ENCODE measurements around the gene NECTIN1.

The NECTIN1 gene

DNA sequence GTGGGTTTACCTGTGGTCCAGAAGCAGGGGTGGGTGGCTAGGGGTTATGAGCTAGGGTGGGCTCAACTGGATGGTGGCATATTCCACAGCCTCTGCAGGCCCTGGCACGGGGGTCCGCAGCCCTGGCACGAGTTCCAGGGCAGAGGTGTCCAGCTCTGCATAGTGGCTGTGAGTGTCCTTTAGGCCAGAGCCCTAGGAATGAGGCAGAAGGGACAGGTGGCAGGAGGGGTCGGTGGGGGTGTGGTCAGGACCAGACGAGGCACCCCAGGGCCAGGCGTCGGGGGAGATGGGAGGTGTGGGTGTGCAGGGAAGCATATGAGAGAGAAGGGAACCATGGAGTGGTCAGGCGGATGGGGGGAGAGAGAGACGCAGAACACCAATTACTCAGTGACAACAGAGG, 99.9 kb downstream of the NECTIN1 start:
- DNase-seq (ENCODE audit: low read depth), result no peak
- TF ChIP-seq, protein P1, sequence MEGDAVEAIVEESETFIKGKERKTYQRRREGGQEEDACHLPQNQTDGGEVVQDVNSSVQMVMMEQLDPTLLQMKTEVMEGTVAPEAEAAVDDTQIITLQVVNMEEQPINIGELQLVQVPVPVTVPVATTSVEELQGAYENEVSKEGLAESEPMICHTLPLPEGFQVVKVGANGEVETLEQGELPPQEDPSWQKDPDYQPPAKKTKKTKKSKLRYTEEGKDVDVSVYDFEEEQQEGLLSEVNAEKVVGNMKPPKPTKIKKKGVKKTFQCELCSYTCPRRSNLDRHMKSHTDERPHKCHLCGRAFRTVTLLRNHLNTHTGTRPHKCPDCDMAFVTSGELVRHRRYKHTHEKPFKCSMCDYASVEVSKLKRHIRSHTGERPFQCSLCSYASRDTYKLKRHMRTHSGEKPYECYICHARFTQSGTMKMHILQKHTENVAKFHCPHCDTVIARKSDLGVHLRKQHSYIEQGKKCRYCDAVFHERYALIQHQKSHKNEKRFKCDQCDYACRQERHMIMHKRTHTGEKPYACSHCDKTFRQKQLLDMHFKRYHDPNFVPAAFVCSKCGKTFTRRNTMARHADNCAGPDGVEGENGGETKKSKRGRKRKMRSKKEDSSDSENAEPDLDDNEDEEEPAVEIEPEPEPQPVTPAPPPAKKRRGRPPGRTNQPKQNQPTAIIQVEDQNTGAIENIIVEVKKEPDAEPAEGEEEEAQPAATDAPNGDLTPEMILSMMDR (IDR thresholded peaks at IDR 0.05; ENCODE audit: low read length, missing control alignments), result no peak
- no peak overlapping the region for H3K4me3 ChIP-seq (replicated peaks; ENCODE audit: low read depth, low read length)

- H3K4me3 ChIP-seq (replicated peaks; ENCODE audit: low read depth, low read length), result no peak overlapping the region
- TF ChIP-seq, protein P1 (IDR thresholded peaks at IDR 0.05; ENCODE audit: low read length, missing control alignments), result no peak
Measured at GRCh38 chr11:119627286-119627685, 101.7 kb downstream of the NECTIN1 start.

GRCh38 chr11:119626871-119627270, 102.1 kb downstream of the NECTIN1 start:
- no peak overlapping the region for H3K4me3 ChIP-seq (replicated peaks; ENCODE audit: low read depth, low read length)
- no peak for DNase-seq (ENCODE audit: low read depth)
- TF ChIP-seq, protein P1 (IDR thresholded peaks at IDR 0.05; ENCODE audit: low read length, missing control alignments), result no peak

More at GRCh38 chr11:119627286-119627685, 101.7 kb downstream of the NECTIN1 start:
- DNase-seq (ENCODE audit: low read depth), result no peak

GRCh38 chr11:119626197-119626841, 102.7 kb downstream of the NECTIN1 start:
- TF ChIP-seq, protein P1 (IDR thresholded peaks at IDR 0.05; ENCODE audit: low read length, missing control alignments), result no peak
- no peak for DNase-seq (ENCODE audit: low read depth)
- no peak overlapping the region for H3K4me3 ChIP-seq (replicated peaks; ENCODE audit: low read depth, low read length)

- H3K4me3 ChIP-seq (replicated peaks; ENCODE audit: low read depth, low read length), result no peak overlapping the region
- peak; percentile 16 for DNase-seq (ENCODE audit: low read depth)
- TF ChIP-seq, protein P1 (IDR thresholded peaks at IDR 0.05; ENCODE audit: low read length, missing control alignments), result no peak
Measured at GRCh38 chr11:119625206-119625978, 103.6 kb downstream of the NECTIN1 start.

DNA sequence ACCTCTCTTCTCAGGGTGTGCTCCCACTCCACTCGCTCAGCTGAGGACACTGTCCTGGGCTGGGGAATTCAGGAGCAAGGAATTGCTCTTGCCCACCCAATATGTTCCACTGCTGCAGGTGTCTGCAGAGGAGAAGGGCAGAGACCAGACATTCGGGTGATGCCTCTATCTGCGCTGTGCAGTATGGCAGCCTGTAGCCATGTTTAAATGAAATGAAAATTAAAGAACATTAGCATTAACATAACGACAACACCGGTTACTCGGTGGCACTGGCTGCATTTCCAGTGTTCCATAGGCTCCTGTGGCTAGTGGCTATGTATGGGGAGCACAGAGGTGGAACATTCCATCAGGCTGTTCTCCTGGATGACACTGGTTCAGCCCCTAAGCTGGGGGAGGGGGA, 104.4 kb downstream of the NECTIN1 start:
- DNase-seq (ENCODE audit: low read depth), result no peak
- no peak overlapping the region for H3K4me3 ChIP-seq (replicated peaks; ENCODE audit: low read depth, low read length)
- TF ChIP-seq, protein P1 (IDR thresholded peaks at IDR 0.05; ENCODE audit: low read length, missing control alignments), result no peak
